Gastrocnemius medialis (tissue), 4 donors: Measurements from ENCODE around the gene TBC1D22B.
"Not testable (repeated sequence)": the region's sequence is repeated elsewhere in the genome, so short reads cannot be mapped to it uniquely, and the experiment has no call there.

Source experiments
- POLR2A ChIP-seq, 2 donors: fragments of 450-650 bp; IDR thresholded peaks; one replicate each; pipeline ENCODE4 v1.6.1; 2017; ENCODE audit warnings: antibody characterized with exemption in 2 of 2, mild to moderate bottlenecking in 2 of 2, moderate library complexity in 2 of 2
- TF ChIP-seq, protein P1 (sequence below), 5 experiments: fragments of 450-650 bp in 3 of 5; fragments of 200-600 bp in 2 of 5; sonication (generic) in 2 of 5; IDR thresholded peaks in 4 of 5; conservative IDR thresholded peaks in 1 of 5; 1 replicate in 4 of 5; 2 replicates in 1 of 5; pipeline ENCODE4 v1.5.1; 2016 to 2019; ENCODE audit warnings: antibody characterized with exemption in 5 of 5, mild to moderate bottlenecking in 3 of 5, moderate library complexity in 3 of 5

- TF ChIP-seq, protein P1, sequence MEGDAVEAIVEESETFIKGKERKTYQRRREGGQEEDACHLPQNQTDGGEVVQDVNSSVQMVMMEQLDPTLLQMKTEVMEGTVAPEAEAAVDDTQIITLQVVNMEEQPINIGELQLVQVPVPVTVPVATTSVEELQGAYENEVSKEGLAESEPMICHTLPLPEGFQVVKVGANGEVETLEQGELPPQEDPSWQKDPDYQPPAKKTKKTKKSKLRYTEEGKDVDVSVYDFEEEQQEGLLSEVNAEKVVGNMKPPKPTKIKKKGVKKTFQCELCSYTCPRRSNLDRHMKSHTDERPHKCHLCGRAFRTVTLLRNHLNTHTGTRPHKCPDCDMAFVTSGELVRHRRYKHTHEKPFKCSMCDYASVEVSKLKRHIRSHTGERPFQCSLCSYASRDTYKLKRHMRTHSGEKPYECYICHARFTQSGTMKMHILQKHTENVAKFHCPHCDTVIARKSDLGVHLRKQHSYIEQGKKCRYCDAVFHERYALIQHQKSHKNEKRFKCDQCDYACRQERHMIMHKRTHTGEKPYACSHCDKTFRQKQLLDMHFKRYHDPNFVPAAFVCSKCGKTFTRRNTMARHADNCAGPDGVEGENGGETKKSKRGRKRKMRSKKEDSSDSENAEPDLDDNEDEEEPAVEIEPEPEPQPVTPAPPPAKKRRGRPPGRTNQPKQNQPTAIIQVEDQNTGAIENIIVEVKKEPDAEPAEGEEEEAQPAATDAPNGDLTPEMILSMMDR (IDR thresholded peaks at IDR 0.05 in 4 of 5, conservative IDR thresholded peaks at IDR 0.05 in 1 of 5): not testable (repeated sequence)
- TF ChIP-seq POLR2A (IDR thresholded peaks at IDR 0.05): not testable (repeated sequence)
Measured at GRCh38 chr6:37297637-37298036, 40.1 kb downstream of the TBC1D22B start.
